IPS DF 19.7 (cell line): ENCODE measurements around the gene PKP1.

Experiments used
- DNase-seq: peaks from one replicate; pipeline ENCODE4 v3.0.0-alpha.2; 2013; ENCODE audit warnings: low read depth, low spot score

The PKP1 gene

GRCh38 chr1:201350884-201351283 lies 67.6 kb downstream of the PKP1 start:
- DNase-seq, result no peak

GRCh38 chr1:201351617-201352016 lies 68.3 kb downstream of the PKP1 start:
- DNase-seq, result no peak

GRCh38 chr1:201353186-201353940 lies 70.1 kb downstream of the PKP1 start:
- DNase-seq, result no peak

GRCh38 chr1:201354151-201354900 lies 71.0 kb downstream of the PKP1 start:
- no peak for DNase-seq

- DNase-seq, result no peak
These were observed 71.6 kb downstream of the PKP1 start for GRCh38 chr1:201354901-201355295.

- no peak for DNase-seq
These were observed 72.2 kb downstream of the PKP1 start for GRCh38 chr1:201355471-201355870.

- no peak for DNase-seq
These were observed 72.9 kb downstream of the PKP1 start for GRCh38 chr1:201356236-201356635.

- no peak for DNase-seq
These were observed 73.4 kb downstream of the PKP1 start for GRCh38 chr1:201356701-201357100.

GRCh38 chr1:201357211-201357610 lies 73.9 kb downstream of the PKP1 start:
- DNase-seq, result no peak

- DNase-seq, result no peak
These were observed 74.5 kb downstream of the PKP1 start for GRCh38 chr1:201357636-201358348.

- DNase-seq, result no peak
These were observed 75.3 kb downstream of the PKP1 start for GRCh38 chr1:201358596-201358995.

GRCh38 chr1:201359031-201359872 lies 75.9 kb downstream of the PKP1 start:
- no peak for DNase-seq

GRCh38 chr1:201359873-201360210 lies 76.5 kb downstream of the PKP1 start:
- DNase-seq, result no peak

GRCh38 chr1:201360486-201360885 lies 77.2 kb downstream of the PKP1 start:
- DNase-seq, result no peak

- DNase-seq, result no peak
These were observed 77.8 kb downstream of the PKP1 start for GRCh38 chr1:201360901-201361651.

- no peak for DNase-seq
These were observed 78.6 kb downstream of the PKP1 start for GRCh38 chr1:201361652-201362504.

- no peak for DNase-seq
These were observed 79.6 kb downstream of the PKP1 start for GRCh38 chr1:201362906-201363305.

- DNase-seq, result no peak
These were observed 80.2 kb downstream of the PKP1 start for GRCh38 chr1:201363467-201363866.

- no peak for DNase-seq
These were observed 81.5 kb downstream of the PKP1 start for GRCh38 chr1:201364808-201365105.

GRCh38 chr1:201365251-201365650 lies 81.9 kb downstream of the PKP1 start:
- DNase-seq, result no peak
